ENCODE data around the gene MTMR1.

GRCh38 chrX:150752124-150752523 lies 58.9 kb downstream of the MTMR1 start:
- TF ChIP-seq CTCF (IDR thresholded peaks at IDR 0.05), result no peak
- no peak for TF ChIP-seq ZFX (IDR thresholded peaks at IDR 0.05; ENCODE audit: borderline replicate concordance)

Data from 22Rv1 (cell line).